HepG2 (cell line): Measurements from ENCODE around the gene FZD4. TPM values are rescaled to one million over a fixed set of nuclear protein-coding genes. Genes with fewer than 3 reads are reported as not detected.

Source experiments
- E2F1 ChIP-seq: sonication (generic); formaldehyde crosslinking; IDR thresholded peaks from 2 replicates; pipeline ENCODE4 v1.5.0; 2020; ENCODE audit warnings: missing genetic modification reagents
- ELK4 ChIP-seq: sonication (generic); formaldehyde crosslinking; IDR thresholded peaks from 2 replicates; pipeline ENCODE4 v1.9.0; 2021; ENCODE audit warnings: missing genetic modification reagents, borderline replicate concordance
- HDAC2 ChIP-seq: sonication (generic); formaldehyde crosslinking; IDR thresholded peaks from 2 replicates; pipeline ENCODE4 v1.4.0; 2020; ENCODE audit warnings: missing genetic modification reagents
- HOXA7 ChIP-seq: sonication (generic); formaldehyde crosslinking; IDR thresholded peaks from 2 replicates; pipeline ENCODE4 v1.8.1; 2022; ENCODE audit warnings: mild to moderate bottlenecking, missing genetic modification reagents, moderate library complexity
- HOXD1 ChIP-seq: sonication (generic); formaldehyde crosslinking; IDR thresholded peaks from 2 replicates; pipeline ENCODE4 v1.5.0; 2020; ENCODE audit warnings: missing genetic modification reagents
- IRX3 ChIP-seq: sonication (generic); formaldehyde crosslinking; IDR thresholded peaks from 2 replicates; pipeline ENCODE4 v1.8.1; 2023; ENCODE audit warnings: mild to moderate bottlenecking, low read depth, missing genetic modification reagents, borderline replicate concordance
- MBNL3 ChIP-seq: fragments of 250-450 bp; sonication (Bioruptor Pico); conservative IDR thresholded peaks from 2 replicates; pipeline ENCODE4 v1.8.0; 2022; ENCODE audit warnings: mild to moderate bottlenecking, inconsistent platforms
- NFYC ChIP-seq: IDR thresholded peaks from 2 replicates; pipeline ENCODE4 v1.6.1; 2016; ENCODE audit warnings: missing genetic modification reagents, missing compliant biosample characterization
- PRDM10 ChIP-seq: sonication (generic); formaldehyde crosslinking; IDR thresholded peaks from 2 replicates; pipeline ENCODE4 v1.4.0; 2020; ENCODE audit warnings: low read depth, missing genetic modification reagents
- PRDM15 ChIP-seq: sonication (generic); formaldehyde crosslinking; IDR thresholded peaks from 2 replicates; pipeline ENCODE4 v1.4.0; 2020; ENCODE audit warnings: missing genetic modification reagents
- RBM39 ChIP-seq: fragments of 200-400 bp; formaldehyde crosslinking; IDR thresholded peaks from one replicate; pipeline ENCODE4 v1.6.1; 2018; ENCODE audit warnings: antibody characterized with exemption, mild to moderate bottlenecking, low read depth, low read length; ENCODE audit not compliant: poor library complexity, severe bottlenecking
- ZFP41 ChIP-seq: sonication (generic); formaldehyde crosslinking; IDR thresholded peaks from 2 replicates; pipeline ENCODE4 v1.4.0; 2020; ENCODE audit warnings: mild to moderate bottlenecking, missing genetic modification reagents, borderline replicate concordance
- ZGPAT ChIP-seq: IDR thresholded peaks from 2 replicates; pipeline ENCODE4 v1.6.1; 2016; ENCODE audit warnings: mild to moderate bottlenecking
- ZNF619 ChIP-seq: sonication (generic); formaldehyde crosslinking; IDR thresholded peaks from 2 replicates; pipeline ENCODE4 v1.4.0; 2020; ENCODE audit warnings: mild to moderate bottlenecking, missing genetic modification reagents
- ZNF709 ChIP-seq: sonication (generic); formaldehyde crosslinking; IDR thresholded peaks from 2 replicates; pipeline ENCODE4 v1.5.0; 2020; ENCODE audit warnings: mild to moderate bottlenecking, missing genetic modification reagents
- ZNF775 ChIP-seq: sonication (generic); formaldehyde crosslinking; IDR thresholded peaks from 2 replicates; pipeline ENCODE4 v1.4.0; 2020; ENCODE audit warnings: missing genetic modification reagents, mild to moderate bottlenecking, moderate library complexity, borderline replicate concordance
- polyA plus RNA-seq, 8 experiments: library from polyadenylated mRNA; depleted of rRNA in 3 of 8; stranded (reverse) in 7 of 8; unstranded in 1 of 8; fragments of >200 nt; fragmentation: Illumina TruSeq in 4 of 8; extraction: Trizol in 4 of 8; gene quantifications; 2 replicates each; pipeline versions ENCODE4 v1.2.1 to v1.2.3, GENCODE V29; 2011 to 2016; ENCODE audit warnings: low read depth in 4 of 8, missing spikeins in 1 of 8, mixed read lengths in 1 of 8; ENCODE audit not compliant: insufficient read depth in 1 of 8
- total RNA-seq, 5 experiments: library from RNA; depleted of rRNA; stranded (reverse); fragments of >200 nt; fragmentation: Illumina TruSeq; extraction: Trizol; gene quantifications; 2 replicates each; pipeline ENCODE4 v1.2.3, GENCODE V29; 2016; ENCODE audit warnings: low read depth in 1 of 5

FZD4 gene
- total and polyA plus RNA-seq, 2 of the 13 experiments (the other 11 are each of a cell fraction or from before 2014, with no cell fraction given) = 46.5 to 70.4 TPM

DNA sequence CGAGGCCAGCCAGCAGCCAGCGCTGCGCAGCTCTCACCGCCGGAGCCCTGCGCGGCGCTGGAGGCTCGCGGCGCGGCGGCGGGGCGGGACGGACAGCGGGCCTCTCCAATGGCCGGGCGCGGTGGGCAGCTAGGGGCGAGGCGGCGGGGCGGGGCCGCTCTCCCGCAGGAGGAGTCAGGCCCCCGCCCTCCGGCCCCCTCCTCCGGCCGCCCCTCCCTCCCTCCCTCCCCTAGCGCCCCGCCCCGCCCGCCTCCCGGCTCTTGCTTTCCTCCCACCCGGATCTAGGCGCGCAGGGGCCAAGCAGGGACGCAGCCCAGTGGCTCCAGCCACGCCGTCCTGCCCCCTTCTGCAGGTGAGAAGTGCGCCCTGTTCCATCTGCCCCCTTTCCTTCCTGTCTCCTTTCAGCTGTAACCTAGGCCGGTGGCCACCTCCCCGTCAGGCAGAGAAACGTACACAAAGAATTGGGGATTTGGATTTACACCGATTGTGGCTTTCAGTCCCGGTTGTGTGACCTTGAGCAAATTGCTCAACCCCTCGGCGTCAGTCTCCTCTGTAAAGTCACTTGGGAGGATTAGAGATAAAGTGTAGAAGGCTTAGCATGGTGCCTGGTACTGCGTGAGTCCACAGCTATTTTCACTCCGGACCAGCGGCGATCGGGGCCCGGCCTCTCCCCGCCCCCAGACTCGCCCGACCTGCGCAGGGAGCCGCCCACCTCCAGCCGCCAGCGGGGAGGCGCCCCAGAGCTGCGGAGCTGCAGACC, at the start of gene FZD4 (continued):
- TF ChIP-seq PRDM15 (CRISPR knock-in tag) (no peak; the same call in 1 of the 2 replicates), ZFP41 (peak; percentile 63; the same call in 1 of the 2 replicates), ELK4 (no peak), NFYC (CRISPR knock-in tag) (peak; percentile 67), MBNL3 (CRISPR knock-in tag) (no peak), HDAC2 (CRISPR knock-in tag) (no peak; the same call in 1 of the 2 replicates), ZNF619 (peak; percentile 87; the same call in 1 of the 2 replicates), ZGPAT (CRISPR knock-in tag) (peak; percentile 71; the same call in 1 of the 2 replicates), ZNF709 (0 out of 2 replicates have a peak, but pooled peaks have one; percentile 62), HOXD1 (no peak), PRDM10 (CRISPR knock-in tag) (peak; percentile 60; the same call in 1 of the 2 replicates), E2F1 (CRISPR knock-in tag) (no peak), IRX3 (no peak), RBM39 (peak; percentile 67), ZNF775 (CRISPR knock-in tag) (no peak), HOXA7 (CRISPR knock-in tag) (no peak)
